NT2/D1 (cell line): ENCODE measurements around the gene MT1H.

Experiments used
- DNase-seq: peaks from one replicate; pipeline ENCODE4 v3.0.0-alpha.2; 2011; ENCODE audit warnings: low read depth, low spot score
- H3K27me3 ChIP-seq: 2 replicates; pipeline ENCODE4 v1.6.0; 2011; ENCODE audit warnings: mild to moderate bottlenecking; ENCODE audit not compliant: insufficient read length, insufficient read depth
- H3K36me3 ChIP-seq: 2 replicates; pipeline ENCODE4 v1.6.1; 2011; ENCODE audit warnings: mild to moderate bottlenecking, low read length, mixed read lengths; ENCODE audit not compliant: insufficient read depth, insufficient read length
- H3K4me1 ChIP-seq: 2 replicates; pipeline ENCODE4 v1.5.1; 2011; ENCODE audit not compliant: insufficient read depth, insufficient read length
- H3K4me3 ChIP-seq: 2 replicates; pipeline ENCODE4 v1.5.1; 2011; ENCODE audit warnings: low read depth; ENCODE audit not compliant: insufficient read length
- H3K9ac ChIP-seq: 2 replicates; pipeline ENCODE4 v1.6.0; 2011; ENCODE audit warnings: low read depth; ENCODE audit not compliant: insufficient read length
- H3K9me3 ChIP-seq: 2 replicates; pipeline ENCODE4 v1.5.1; 2011; ENCODE audit warnings: mild to moderate bottlenecking, low read length; ENCODE audit not compliant: insufficient read depth
- SUZ12 ChIP-seq: IDR thresholded peaks from 2 replicates; pipeline ENCODE4 v1.6.1; 2011; ENCODE audit not compliant: insufficient read length, insufficient read depth; ENCODE audit errors: extremely low read depth
- YY1 ChIP-seq: IDR thresholded peaks from 2 replicates; pipeline ENCODE4 v1.6.1; 2011; ENCODE audit not compliant: insufficient read length, insufficient read depth
- ZNF274 ChIP-seq: IDR thresholded peaks from 2 replicates; pipeline ENCODE4 v1.6.1; 2011; ENCODE audit warnings: mild to moderate bottlenecking, low read depth, low read length

MT1H gene

GRCh38 chr16:56625943-56626654, 43.5 kb upstream of the MT1H start:
- H3K9me3 ChIP-seq, result no peaks in the 10 kb centered on the region
- no peak for TF ChIP-seq YY1
- no peak for TF ChIP-seq ZNF274
- TF ChIP-seq SUZ12, result no peak
- H3K36me3 ChIP-seq, result peaks cover 10% of the 10 kb centered on the region
- DNase-seq, result no peak
- H3K9ac ChIP-seq, result peak overlapping the region; percentile 90
- H3K4me3 ChIP-seq, result peak overlapping the region; percentile 67
- H3K27me3 ChIP-seq, result peaks cover 39% of the 10 kb centered on the region
- H3K4me1 ChIP-seq, result peaks cover 8% of the 10 kb centered on the region

GRCh38 chr16:56626685-56627084, 42.9 kb upstream of the MT1H start:
- peaks cover 45% of the 10 kb centered on the region for H3K27me3 ChIP-seq
- TF ChIP-seq ZNF274 (no peak), SUZ12 (no peak), YY1 (no peak)
- H3K9ac ChIP-seq, result peak overlapping the region; percentile 90

GRCh38 chr16:56628486-56629350, 40.9 kb upstream of the MT1H start:
- Histone ChIP-seq H3K4me3 (no peak overlapping the region), H3K27me3 (peaks cover 65% of the 10 kb centered on the region), H3K9me3 (no peaks in the 10 kb centered on the region), H3K4me1 (peaks cover 5% of the 10 kb centered on the region), H3K9ac (no peak overlapping the region), H3K36me3 (peaks cover 10% of the 10 kb centered on the region)
- TF ChIP-seq SUZ12 (no peak), ZNF274 (no peak), YY1 (no peak)
- DNase-seq, result no peak

More at GRCh38 chr16:56626685-56627084, 42.9 kb upstream of the MT1H start:
- H3K4me1 ChIP-seq, result peaks cover 5% of the 10 kb centered on the region
- DNase-seq, result no peak
- peak overlapping the region; percentile 67 for H3K4me3 ChIP-seq
- no peaks in the 10 kb centered on the region for H3K9me3 ChIP-seq
- H3K36me3 ChIP-seq, result peaks cover 10% of the 10 kb centered on the region

GRCh38 chr16:56629531-56629930, 40.1 kb upstream of the MT1H start:
- no peak for DNase-seq

GRCh38 chr16:56630134-56630533, 39.5 kb upstream of the MT1H start:
- Histone ChIP-seq H3K9me3 (no peaks in the 10 kb centered on the region), H3K4me1 (peaks cover 5% of the 10 kb centered on the region), H3K9ac (no peak overlapping the region), H3K4me3 (no peak overlapping the region), H3K36me3 (peaks cover 10% of the 10 kb centered on the region), H3K27me3 (peaks cover 75% of the 10 kb centered on the region)
- DNase-seq, result no peak
- TF ChIP-seq YY1 (no peak), ZNF274 (no peak), SUZ12 (no peak)

More at GRCh38 chr16:56629531-56629930, 40.1 kb upstream of the MT1H start:
- Histone ChIP-seq H3K4me1 (peaks cover 5% of the 10 kb centered on the region), H3K9me3 (no peaks in the 10 kb centered on the region), H3K36me3 (peaks cover 10% of the 10 kb centered on the region), H3K27me3 (peaks cover 73% of the 10 kb centered on the region), H3K9ac (no peak overlapping the region), H3K4me3 (no peak overlapping the region)
- no peak for TF ChIP-seq ZNF274
- no peak for TF ChIP-seq SUZ12
- TF ChIP-seq YY1, result no peak

GRCh38 chr16:56631197-56631596, 38.4 kb upstream of the MT1H start:
- Histone ChIP-seq H3K27me3 (peaks cover 76% of the 10 kb centered on the region), H3K36me3 (peaks cover 5% of the 10 kb centered on the region), H3K4me3 (no peak overlapping the region), H3K4me1 (peaks cover 5% of the 10 kb centered on the region), H3K9ac (no peak overlapping the region), H3K9me3 (no peaks in the 10 kb centered on the region)
- no peak for DNase-seq
- TF ChIP-seq ZNF274 (no peak), SUZ12 (no peak), YY1 (no peak)

- H3K4me3 ChIP-seq, result peak overlapping the region; percentile 49
- TF ChIP-seq SUZ12, result peak; percentile 49
- no peak for TF ChIP-seq YY1
- TF ChIP-seq ZNF274, result no peak
Observed at GRCh38 chr16:56631832-56632155, 37.8 kb upstream of the MT1H start.

More at GRCh38 chr16:56631832-56632155, 37.8 kb upstream of the MT1H start:
- no peak for DNase-seq
- peaks cover 78% of the 10 kb centered on the region for H3K27me3 ChIP-seq
- H3K4me1 ChIP-seq, result peaks cover 3% of the 10 kb centered on the region
- peaks cover under 1% of the 10 kb centered on the region for H3K36me3 ChIP-seq
- H3K9me3 ChIP-seq, result no peaks in the 10 kb centered on the region
- peak overlapping the region; percentile 84 for H3K9ac ChIP-seq
